Astrocyte of the spinal cord (primary cell): ENCODE data around the gene BBLN.

Experiments
- DNase-seq: peaks from one replicate; pipeline ENCODE4 v3.0.0; 2011; ENCODE audit warnings: low read depth, low spot score
- H3K4me3 ChIP-seq: 2 replicates; pipeline ENCODE4 v1.5.1; 2011; ENCODE audit warnings: low read depth, mild to moderate bottlenecking, low read length, moderate library complexity
- CTCF ChIP-seq: IDR thresholded peaks from 2 replicates; pipeline ENCODE4 v1.5.1; 2012; ENCODE audit warnings: low read depth, mild to moderate bottlenecking, low read length, inconsistent platforms
- in situ Hi-C: cut with HindIII; loops from 2 replicates; pipeline ENCODE4 v1.10.0; 2017; ENCODE audit warnings: low sequenced_read_pairs

The BBLN gene

DNA sequence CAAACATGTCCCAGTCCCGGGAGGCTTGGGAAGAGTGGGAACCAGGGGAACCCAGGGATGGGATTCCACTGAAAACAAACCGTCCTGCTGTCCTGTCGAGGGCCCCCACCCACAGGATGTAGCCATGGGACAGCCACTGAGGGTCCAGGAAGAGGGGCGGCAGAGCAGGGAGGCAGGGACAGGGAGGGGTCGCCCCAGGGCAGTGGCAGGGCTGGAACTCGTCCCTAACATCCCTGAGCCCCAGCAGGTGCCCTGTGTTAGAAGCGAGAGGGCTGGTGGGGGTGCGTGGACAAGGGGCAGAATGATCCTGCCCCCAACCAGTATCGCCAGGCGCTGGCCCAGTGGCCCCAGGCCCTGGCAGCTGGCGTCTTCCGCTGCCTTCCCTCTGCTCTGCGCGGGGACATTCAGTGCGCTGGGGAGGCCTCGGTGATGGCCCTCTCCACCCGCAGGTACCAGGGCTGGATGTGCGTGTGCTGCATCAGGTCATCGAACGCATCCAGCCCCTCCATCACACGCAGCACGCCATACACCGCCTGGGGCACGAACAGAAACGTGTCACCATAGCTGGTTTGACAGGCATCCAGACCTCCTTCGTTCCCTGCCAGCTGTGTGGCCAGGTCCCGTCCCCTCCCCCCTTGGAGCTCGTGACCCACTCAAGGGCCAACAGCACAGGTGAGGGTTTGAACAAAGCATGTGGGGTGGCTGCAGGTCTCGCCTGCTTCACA is 39.2 kb upstream of the BBLN start:
- in situ Hi-C loops, result no loop called here
- no peak for TF ChIP-seq CTCF
- H3K4me3 ChIP-seq, result no peak overlapping the region
- DNase-seq, result no peak

- DNase-seq, result no peak
- TF ChIP-seq CTCF, result no peak
- no peak overlapping the region for H3K4me3 ChIP-seq
- in situ Hi-C loops, result no loop called here
Measured at GRCh38 chr9:128121466-128121810, 38.6 kb upstream of the BBLN start.

- no peak for DNase-seq
- no peak overlapping the region for H3K4me3 ChIP-seq
- TF ChIP-seq CTCF, result no peak
- in situ Hi-C loops, result no loop called here
Measured at GRCh38 chr9:128121924-128122808, 37.9 kb upstream of the BBLN start.

- in situ Hi-C loops, result no loop called here
- H3K4me3 ChIP-seq, result no peak overlapping the region
- DNase-seq, result no peak
- no peak for TF ChIP-seq CTCF
Measured at GRCh38 chr9:128122809-128123175, 37.3 kb upstream of the BBLN start.

DNA sequence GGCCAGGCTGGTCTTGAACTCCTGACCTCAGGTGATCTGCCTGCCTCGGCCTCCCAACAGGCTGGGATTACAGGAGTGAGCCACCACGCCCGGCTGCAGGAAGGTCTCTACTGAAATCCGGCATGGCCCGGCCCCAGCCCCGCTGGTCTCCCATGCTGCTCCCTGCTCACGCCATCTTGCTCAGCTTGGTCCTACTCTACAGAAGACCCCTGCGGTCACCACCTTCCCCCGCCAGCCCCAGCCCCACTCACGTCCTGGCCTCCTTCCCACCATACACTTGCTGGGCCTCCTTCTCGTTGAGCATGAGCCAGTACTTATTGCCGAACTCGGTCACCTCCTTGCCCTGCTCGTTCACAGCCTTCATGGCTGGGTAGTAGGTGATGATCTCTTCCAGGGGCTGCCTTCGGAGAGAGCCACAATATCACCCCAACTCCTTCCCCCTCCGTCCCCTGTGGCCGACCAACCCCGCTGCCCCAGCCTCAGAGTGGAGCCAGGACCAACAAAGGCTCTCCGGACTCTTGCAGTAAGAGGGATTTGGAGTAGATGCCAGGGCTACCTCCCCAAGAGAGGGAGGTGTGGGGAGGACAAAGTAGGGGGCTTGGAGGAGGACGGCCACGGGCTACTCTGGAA is 36.5 kb upstream of the BBLN start:
- no peak for TF ChIP-seq CTCF
- in situ Hi-C loops, result no loop called here
- no peak for DNase-seq
- H3K4me3 ChIP-seq, result no peak overlapping the region

GRCh38 chr9:128124451-128124850 is 35.6 kb upstream of the BBLN start:
- no peak for TF ChIP-seq CTCF
- no peak for DNase-seq
- in situ Hi-C loops, result no loop called here
- no peak overlapping the region for H3K4me3 ChIP-seq
